H1 (cell line): ENCODE measurements around the gene SLC2A11. TPM values are rescaled to one million over a fixed set of nuclear protein-coding genes. Genes with fewer than 3 reads are reported as not detected.

Experiments
- CTCF ChIA-PET: fragments of 300-600 bp; sonication (Branson Sonifier 250); formaldehyde crosslinking; loops from one replicate; lab custom pipeline; 2021; ENCODE audit not compliant: partially characterized antibody; lab: Charles Lee
- POLR2A ChIA-PET: fragments of 300-600 bp; sonication (Branson Sonifier 250); formaldehyde crosslinking; loops from one replicate; lab custom pipeline; 2021; ENCODE audit warnings: inconsistent platforms; ENCODE audit not compliant: partially characterized antibody; lab: Charles Lee
- DNase-seq, 2 experiments: peaks; one replicate each; pipeline versions ENCODE4 v3.0.0 to v3.0.0-alpha.2; 2010 to 2022; ENCODE audit warnings: low spot score in 2 of 2, low read depth in 1 of 2, mixed read lengths in 1 of 2
- FAIRE-seq: peaks from 2 replicates; lab custom pipeline; 2011; peaks lifted over from hg19 to GRCh38; lab: Jason Lieb, UNC
- H2AFZ ChIP-seq: 2 replicates; pipeline ENCODE4 v1.8.1; 2012; ENCODE audit warnings: low read length, inconsistent platforms
- H2AK5ac ChIP-seq: 2 replicates; pipeline ENCODE4 v1.6.1; 2013; ENCODE audit warnings: low read depth, low read length
- H2BK120ac ChIP-seq: replicated peaks from 2 replicates; pipeline ENCODE3; 2013; ENCODE audit warnings: low read depth, low read length, inconsistent platforms
- H2BK12ac ChIP-seq: 2 replicates; pipeline ENCODE4 v1.6.1; 2013; ENCODE audit warnings: low read depth, low read length
- H2BK15ac ChIP-seq: 2 replicates; pipeline ENCODE4 v1.6.1; 2013; ENCODE audit warnings: low read length
- H2BK20ac ChIP-seq: 2 replicates; pipeline ENCODE4 v1.6.1; 2013; ENCODE audit warnings: low read length
- H2BK5ac ChIP-seq: 2 replicates; pipeline ENCODE4 v1.6.1; 2013; ENCODE audit warnings: low read depth, low read length
- H3K14ac ChIP-seq: 2 replicates; pipeline ENCODE4 v1.6.1; 2013; ENCODE audit warnings: inconsistent platforms; ENCODE audit not compliant: insufficient read length
- H3K18ac ChIP-seq: 2 replicates; pipeline ENCODE4 v1.6.1; 2013; ENCODE audit warnings: low read length; ENCODE audit errors: extremely low read depth
- H3K23ac ChIP-seq: 2 replicates; pipeline ENCODE4 v1.6.1; 2013; ENCODE audit warnings: inconsistent platforms; ENCODE audit not compliant: insufficient read length
- H3K23me2 ChIP-seq: 2 replicates; pipeline ENCODE4 v1.6.1; 2013; ENCODE audit warnings: low read depth, low read length
- H3K27ac ChIP-seq: 2 replicates; pipeline ENCODE4 v1.6.1; 2011; ENCODE audit warnings: low read depth, low read length, inconsistent platforms
- H3K27me3 ChIP-seq, 4 experiments: replicated peaks in 1 of 4; 1 replicate in 1 of 4; 2 replicates in 3 of 4; pipeline versions ENCODE4 v1.6.1 to v1.8.1; 2011 to 2013; ENCODE audit warnings: low read length in 3 of 4, mild to moderate bottlenecking in 3 of 4, inconsistent platforms in 2 of 4, mixed read lengths in 2 of 4, moderate library complexity in 1 of 4; ENCODE audit not compliant: control insufficient read depth in 3 of 4, insufficient read depth in 3 of 4; ENCODE audit errors: extremely low read depth in 1 of 4
- H3K36me3 ChIP-seq, 4 experiments: 2 replicates each; pipeline versions ENCODE4 v1.6.1 to v1.8.1; 2011 to 2013; ENCODE audit warnings: mild to moderate bottlenecking in 4 of 4, low read length in 3 of 4, moderate library complexity in 2 of 4, control low read depth in 1 of 4, inconsistent platforms in 1 of 4; ENCODE audit not compliant: insufficient read depth in 4 of 4, control insufficient read depth in 2 of 4
- H3K4ac ChIP-seq: replicated peaks from 2 replicates; pipeline ENCODE3; 2013; ENCODE audit warnings: low read length, low read depth, mixed read lengths, inconsistent platforms; ENCODE audit not compliant: insufficient read length
- H3K4me1 ChIP-seq, 4 experiments: replicated peaks in 1 of 4; 1 replicate in 1 of 4; 2 replicates in 3 of 4; pipeline versions ENCODE4 v1.6.1 to v1.8.1; 2011 to 2013; ENCODE audit warnings: low read length in 3 of 4, inconsistent platforms in 2 of 4, mixed read lengths in 1 of 4; ENCODE audit not compliant: insufficient read depth in 4 of 4, control insufficient read depth in 3 of 4
- H3K4me2 ChIP-seq, 2 experiments: 2 replicates each; pipeline versions ENCODE4 v1.6.1 to v1.8.1; 2011 to 2013; ENCODE audit warnings: low read depth in 2 of 2, low read length in 2 of 2, control low read depth in 1 of 2, inconsistent platforms in 1 of 2, mild to moderate bottlenecking in 1 of 2; ENCODE audit not compliant: insufficient read depth in 1 of 2
- H3K4me3 ChIP-seq, 4 experiments: fragments of 200-600, 300-600 bp in 1 of 4; sonication (generic), shearing (Covaris generic), sonication (Bioruptor Twin) in 1 of 4; 2 replicates each; pipeline versions ENCODE4 v1.5.1 to v1.8.1; 2011 to 2016; ENCODE audit warnings: low read length in 4 of 4, low read depth in 3 of 4, control low read depth in 2 of 4, inconsistent platforms in 2 of 4, mild to moderate bottlenecking in 2 of 4, mixed read lengths in 1 of 4, moderate library complexity in 1 of 4; ENCODE audit not compliant: insufficient read depth in 2 of 4; ENCODE audit errors: extremely low read depth in 1 of 4
- H3K56ac ChIP-seq: replicated peaks from 2 replicates; pipeline ENCODE3; 2013; ENCODE audit warnings: low read depth, mild to moderate bottlenecking, mixed read lengths, low read length, inconsistent platforms; ENCODE audit not compliant: insufficient read length
- H3K79me1 ChIP-seq: 2 replicates; pipeline ENCODE4 v1.6.1; 2013; ENCODE audit warnings: low read depth, low read length, control low read depth
- H3K79me2 ChIP-seq, 2 experiments: 2 replicates each; pipeline versions ENCODE4 v1.6.1 to v1.8.1; 2012 to 2013; ENCODE audit warnings: low read length in 2 of 2, mild to moderate bottlenecking in 2 of 2, inconsistent platforms in 1 of 2; ENCODE audit not compliant: insufficient read depth in 2 of 2, control insufficient read depth in 1 of 2
- H3K9ac ChIP-seq, 4 experiments: replicated peaks in 1 of 4; 1 replicate in 1 of 4; 2 replicates in 3 of 4; pipeline versions ENCODE4 v1.6.1 to v1.8.1; 2011 to 2013; ENCODE audit warnings: low read depth in 3 of 4, low read length in 3 of 4, control low read depth in 2 of 4, mild to moderate bottlenecking in 2 of 4, moderate library complexity in 2 of 4, inconsistent platforms in 1 of 4; ENCODE audit errors: extremely low read depth in 1 of 4
- H3K9me3 ChIP-seq, 2 experiments: 2 replicates each; pipeline versions ENCODE4 v1.6.1 to v1.8.1; 2012 to 2013; ENCODE audit warnings: mild to moderate bottlenecking in 2 of 2, moderate library complexity in 2 of 2, control low read depth in 1 of 2, inconsistent platforms in 1 of 2, low read depth in 1 of 2, low read length in 1 of 2, mixed read lengths in 1 of 2; ENCODE audit not compliant: insufficient read depth in 2 of 2
- H4K20me1 ChIP-seq, 2 experiments: replicated peaks in 1 of 2; 2 replicates each; pipeline versions ENCODE3 to v1.8.1; 2011 to 2013; ENCODE audit warnings: inconsistent platforms in 2 of 2, low read length in 2 of 2, mild to moderate bottlenecking in 1 of 2; ENCODE audit not compliant: insufficient read depth in 2 of 2, control insufficient read depth in 1 of 2
- H4K5ac ChIP-seq: 2 replicates; pipeline ENCODE4 v1.6.1; 2013; ENCODE audit warnings: low read length, low read depth, mixed read lengths, inconsistent platforms; ENCODE audit not compliant: insufficient read length
- H4K8ac ChIP-seq: 2 replicates; pipeline ENCODE4 v1.8.0; 2013; ENCODE audit warnings: mild to moderate bottlenecking, moderate library complexity, low read length, inconsistent platforms; ENCODE audit not compliant: insufficient read depth; ENCODE audit errors: extremely low read depth
- H4K91ac ChIP-seq: replicated peaks from 2 replicates; pipeline ENCODE3; 2013; ENCODE audit warnings: low read length, mixed read lengths, inconsistent platforms; ENCODE audit not compliant: insufficient read length
- ASH2L ChIP-seq: fragments of 200-600, 300-600 bp; sonication (generic); IDR thresholded peaks from one replicate; pipeline ENCODE4 v1.7.1; 2017; ENCODE audit warnings: low read length
- BCL11A ChIP-seq, 2 experiments: IDR thresholded peaks; one replicate each; pipeline ENCODE4 v1.6.1; 2011; ENCODE audit warnings: low read depth in 2 of 2, low read length in 2 of 2, mild to moderate bottlenecking in 2 of 2
- BRCA1 ChIP-seq: IDR thresholded peaks from 2 replicates; pipeline ENCODE4 v1.6.1; 2012; ENCODE audit warnings: low read depth, low read length, improper control_type of control experiment
- PHF8 ChIP-seq: fragments of 200-600 bp; sonication (generic); conservative IDR thresholded peaks from 2 replicates; pipeline ENCODE4 v1.7.1; 2012; ENCODE audit warnings: low read depth, mild to moderate bottlenecking, inconsistent platforms, low read length, moderate library complexity
- POLR2A ChIP-seq, 2 experiments: IDR thresholded peaks; 1 replicate in 1 of 2; 2 replicates in 1 of 2; pipeline ENCODE4 v1.6.1; 2011; ENCODE audit warnings: low read depth in 2 of 2, low read length in 2 of 2, mild to moderate bottlenecking in 2 of 2; ENCODE audit errors: control extremely low read depth in 1 of 2
- TAF7 ChIP-seq: optimal IDR thresholded peaks from 2 replicates; pipeline ENCODE3; 2011; ENCODE audit warnings: low read depth, mild to moderate bottlenecking, inconsistent platforms, low read length, moderate library complexity, borderline replicate concordance
- TBP ChIP-seq: IDR thresholded peaks from 2 replicates; pipeline ENCODE4 v1.6.1; 2011; ENCODE audit warnings: low read depth, low read length, improper control_type of control experiment
- WGBS, 2 experiments: shearing (Covaris generic) in 1 of 2; methylation state at CpG; one replicate each; pipeline versions ENCODE4 v1.1.6 to v1.1.7; 2013 to 2015; ENCODE audit warnings: low lambda C conversion rate in 2 of 2, mixed read lengths in 2 of 2, inconsistent platforms in 1 of 2, low coverage in 1 of 2, missing lambda C conversion rate in 1 of 2; ENCODE audit not compliant: insufficient replicate concordance in 2 of 2, insufficient coverage in 1 of 2, insufficient read length in 1 of 2; ENCODE audit errors: extremely low coverage in 1 of 2, missing lambda C conversion rate in 1 of 2; 5-methylcytosine and 5-hydroxymethylcytosine counted together
- polyA plus RNA-seq, 7 experiments: library from polyadenylated mRNA; depleted of rRNA in 3 of 7; stranded (reverse) in 5 of 7; unstranded in 2 of 7; fragments of >200 nt in 5 of 7; fragments of 200-250 nt in 2 of 7; gene quantifications; 1 replicate in 5 of 7; 2 replicates in 1 of 7; 4 replicates in 1 of 7; pipeline versions ENCODE4 v1.2.1 to v1.2.3, GENCODE V29; 2011 to 2013; ENCODE audit warnings: missing spikeins in 2 of 7, mixed read lengths in 2 of 7
- total RNA-seq: library from RNA; stranded (reverse); fragmentation: NEBNext Ultra II Directional; extraction: Animal tissue kit (Norgen Biotek cat#: 25700); gene quantifications from 2 replicates; pipeline ENCODE4 v1.2.1, GENCODE V29; 2021
- TF ChIP-seq, protein P1 (sequence below), 3 experiments: IDR thresholded peaks; 1 replicate in 2 of 3; 2 replicates in 1 of 3; pipeline versions ENCODE4 v1.5.1 to v1.6.1; 2011; ENCODE audit warnings: low read length in 3 of 3, mild to moderate bottlenecking in 3 of 3, inconsistent platforms in 2 of 3, low read depth in 1 of 3, moderate library complexity in 1 of 3; ENCODE audit not compliant: insufficient read depth in 1 of 3; ENCODE audit errors: control extremely low read depth in 1 of 3

The SLC2A11 gene
- total and polyA plus RNA-seq, 2 of the 8 experiments (the other 6 are each of a cell fraction or from before 2014, with no cell fraction given): 10.7 to 12.5 TPM

DNA sequence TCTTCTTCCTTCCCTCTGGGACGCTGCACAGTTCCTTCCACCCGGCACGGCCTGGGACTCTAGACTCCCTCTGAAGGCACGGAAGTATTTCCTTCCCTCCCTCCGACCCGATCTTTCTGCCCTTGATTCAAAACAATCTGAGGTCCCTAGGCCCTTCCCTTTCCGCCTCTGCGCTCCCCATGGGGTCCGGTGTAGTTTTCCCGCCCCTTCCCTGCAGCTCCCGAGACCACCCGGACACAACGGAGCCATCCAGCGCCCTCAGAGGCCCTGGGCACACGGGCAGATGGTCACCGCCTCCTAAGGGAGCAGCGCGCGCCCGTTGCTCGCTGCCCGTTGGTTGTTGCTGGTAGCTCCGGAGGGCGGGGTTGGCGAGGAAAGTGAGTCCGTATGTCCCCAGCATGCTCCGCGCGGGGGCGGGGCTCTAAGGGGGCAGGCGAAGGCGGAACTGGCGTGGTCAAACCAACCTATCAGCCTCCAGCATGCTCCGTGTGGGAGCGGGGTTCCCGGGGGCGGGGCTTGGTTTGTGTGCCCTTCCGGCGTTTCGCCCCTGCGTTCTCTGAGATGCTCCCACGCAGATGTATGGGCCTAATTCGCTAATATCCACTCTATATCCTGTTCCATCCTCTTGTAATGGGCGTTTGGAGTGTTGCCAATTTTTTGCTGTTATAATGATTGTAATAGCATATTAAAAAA lies 56.1 kb downstream of the SLC2A11 start:
- H3K14ac ChIP-seq: no peak overlapping the region
- peak overlapping the region; percentile 76 for H4K5ac ChIP-seq
- H2AK5ac ChIP-seq: no peak overlapping the region
- peak overlapping the region; percentile 17 for H3K4ac ChIP-seq
- H2BK5ac ChIP-seq: peak overlapping the region; percentile 36; the same call in 1 of the 2 replicates
- ChIA-PET POLR2A (interaction anchor here (0.6 to 2.1 kb wide), 8 partner anchors 10 to 204 kb away, joined by 3 to 18 read pairs (median 6); partner anchors contain the start of gene MIF), CTCF (interaction anchor here (0.8 to 1.5 kb wide), 4 partner anchors 11 to 25 kb away, joined by 3 to 6 read pairs (median 4); partner anchors contain the start of gene MIF)
- H3K79me2 ChIP-seq: no peaks in the 10 kb centered on the region
- 0 out of 7 replicates have a peak, but pooled peaks cover 0 to 2% (median 0%) of the 10 kb centered on the region in 4 experiments for H3K27me3 ChIP-seq
- FAIRE-seq (peak; percentile 71), DNase-seq (peak; percentile 97 to 99)
- peaks cover 0 to 5% (median 4%) of the 10 kb centered on the region in 4 experiments; a peak in 6 of 7 replicates for H3K4me1 ChIP-seq
- H3K79me1 ChIP-seq: no peaks in the 10 kb centered on the region
- peak overlapping the region; percentile 86 for H3K18ac ChIP-seq
- H3K9ac ChIP-seq: peak overlapping the region; percentile 11 to 93 (median 57)
- peak overlapping the region; percentile 74 for H3K27ac ChIP-seq
- peak overlapping the region; percentile 41 to 59 (median 56) for H3K4me3 ChIP-seq
- H4K91ac ChIP-seq: peak overlapping the region; percentile 50
- no peak overlapping the region for H2AFZ ChIP-seq
- H2BK120ac ChIP-seq: no peak overlapping the region
- peak overlapping the region; percentile 84 for H4K8ac ChIP-seq
- WGBS, 2 experiments: 3% methylated on average over 37 of the region's 44 CpGs; no CpG with 5 or more reads in 1 of the 2 experiments
- no peaks in the 10 kb centered on the region for H3K36me3 ChIP-seq
- no peaks in the 10 kb centered on the region for H4K20me1 ChIP-seq
- peak overlapping the region; percentile 51 for H3K56ac ChIP-seq
- H3K23me2 ChIP-seq: peaks cover 2% of the 10 kb centered on the region; the same call in 1 of the 2 replicates
- peaks cover 0 to 6% of the 10 kb centered on the region in 2 experiments; a peak in 1 of 4 replicates for H3K9me3 ChIP-seq
- no peak overlapping the region for H2BK20ac ChIP-seq
- no peak overlapping the region for H3K23ac ChIP-seq
- no peak overlapping the region for H2BK12ac ChIP-seq
- H2BK15ac ChIP-seq: no peak overlapping the region
- peak overlapping the region; percentile 73 to 84 for H3K4me2 ChIP-seq
- TF ChIP-seq PHF8 (peak; percentile 63), TAF7 (peak; percentile 61), ASH2L (peak; percentile 60), BRCA1 (no peak), TBP (peak; percentile 64; the same call in 1 of the 2 replicates), POLR2A (IDR thresholded peaks at IDR 0.05; ENCODE audit: control extremely low read depth in 1 of 2, low read depth in 2 of 2, low read length in 2 of 2) (peak; percentile 73 to 79; a peak in 2 of 3 replicates), BCL11A (IDR thresholded peaks at IDR 0.05; ENCODE audit: low read depth in 2 of 2, low read length in 2 of 2) (no peak)
- TF ChIP-seq, protein P1, sequence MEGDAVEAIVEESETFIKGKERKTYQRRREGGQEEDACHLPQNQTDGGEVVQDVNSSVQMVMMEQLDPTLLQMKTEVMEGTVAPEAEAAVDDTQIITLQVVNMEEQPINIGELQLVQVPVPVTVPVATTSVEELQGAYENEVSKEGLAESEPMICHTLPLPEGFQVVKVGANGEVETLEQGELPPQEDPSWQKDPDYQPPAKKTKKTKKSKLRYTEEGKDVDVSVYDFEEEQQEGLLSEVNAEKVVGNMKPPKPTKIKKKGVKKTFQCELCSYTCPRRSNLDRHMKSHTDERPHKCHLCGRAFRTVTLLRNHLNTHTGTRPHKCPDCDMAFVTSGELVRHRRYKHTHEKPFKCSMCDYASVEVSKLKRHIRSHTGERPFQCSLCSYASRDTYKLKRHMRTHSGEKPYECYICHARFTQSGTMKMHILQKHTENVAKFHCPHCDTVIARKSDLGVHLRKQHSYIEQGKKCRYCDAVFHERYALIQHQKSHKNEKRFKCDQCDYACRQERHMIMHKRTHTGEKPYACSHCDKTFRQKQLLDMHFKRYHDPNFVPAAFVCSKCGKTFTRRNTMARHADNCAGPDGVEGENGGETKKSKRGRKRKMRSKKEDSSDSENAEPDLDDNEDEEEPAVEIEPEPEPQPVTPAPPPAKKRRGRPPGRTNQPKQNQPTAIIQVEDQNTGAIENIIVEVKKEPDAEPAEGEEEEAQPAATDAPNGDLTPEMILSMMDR (IDR thresholded peaks at IDR 0.05; ENCODE audit: control extremely low read depth in 1 of 3, insufficient read depth in 1 of 3, low read depth in 1 of 3, low read length in 3 of 3): no peak
